A549 (cell line): Measurements from ENCODE around the gene CAPN7. TPM values are rescaled to one million over a fixed set of nuclear protein-coding genes. Genes with fewer than 3 reads are reported as not detected.

Source experiments
- ATAC-seq, 2 experiments: fragments of 200-7000 bp in 1 of 2; fragments of >200 bp in 1 of 2; cut with Nextera tagmentation in 1 of 2; cut with Tn5 transposase in 1 of 2; 3 replicates each; pipeline versions ENCODE4 v1.8.0 to v1.9.1; 2018 to 2020; ENCODE audit warnings: mild to moderate bottlenecking in 1 of 2, moderate library complexity in 1 of 2
- CTCF ChIA-PET: fragments of 300-600 bp; sonication (Branson Sonifier 250); formaldehyde crosslinking; extraction: SDS; loops from one replicate; lab custom pipeline; 2021; ENCODE audit warnings: antibody characterized with exemption, inconsistent platforms; lab: Yijun Ruan, JAX
- POLR2A ChIA-PET: fragments of 350-600 bp; formaldehyde crosslinking; extraction: SDS; loops from one replicate; lab custom pipeline; 2021; ENCODE audit warnings: antibody characterized with exemption, inconsistent platforms; lab: Yijun Ruan, JAX
- DNase-seq, 2 experiments: peaks; one replicate each; pipeline versions ENCODE4 v3.0.0 to v3.0.0-alpha.2; 2011 to 2016; ENCODE audit warnings: low read depth in 1 of 2, low spot score in 1 of 2
- FAIRE-seq: peaks from 2 replicates; lab custom pipeline; 2011; peaks lifted over from hg19 to GRCh38; lab: Jason Lieb, UNC
- H3K27ac ChIP-seq, 2 experiments: fragments of >200 bp; sonication (Bioruptor Twin); formaldehyde crosslinking; 3 replicates each; pipeline ENCODE4 v1.5.1; 2016 to 2017
- H3K4me1 ChIP-seq: fragments of >200 bp; sonication (Bioruptor Twin); formaldehyde crosslinking; 3 replicates; pipeline ENCODE4 v1.6.1; 2016
- H3K4me2 ChIP-seq: fragments of >200 bp; sonication (Bioruptor Twin); formaldehyde crosslinking; 3 replicates; pipeline ENCODE4 v1.6.1; 2016
- H3K4me3 ChIP-seq: fragments of >200 bp; sonication (Bioruptor Twin); formaldehyde crosslinking; 3 replicates; pipeline ENCODE4 v1.5.1; 2016
- H3K9me3 ChIP-seq: fragments of >200 bp; sonication (Bioruptor Twin); formaldehyde crosslinking; 3 replicates; pipeline ENCODE4 v1.6.1; 2016
- CEBPB ChIP-seq, 2 experiments: fragments of >200 bp in 1 of 2; sonication (Bioruptor Twin) in 1 of 2; formaldehyde crosslinking in 1 of 2; IDR thresholded peaks; 2 replicates each; pipeline ENCODE4 v1.6.1; 2012 to 2016
- CHD4 ChIP-seq: fragments of 200-600 bp; sonication (generic); IDR thresholded peaks from 2 replicates; pipeline ENCODE4 v1.6.1; 2016; ENCODE audit warnings: antibody characterized with exemption, mild to moderate bottlenecking, borderline replicate concordance
- EHF ChIP-seq: fragments of 250-450 bp; sonication (Bioruptor Pico); IDR thresholded peaks from 2 replicates; pipeline ENCODE4 v1.5.0; 2020; ENCODE audit warnings: mild to moderate bottlenecking
- EP300 ChIP-seq, 2 experiments: fragments of >200 bp; sonication (Bioruptor Twin); formaldehyde crosslinking; IDR thresholded peaks; 2 replicates in 1 of 2; 3 replicates in 1 of 2; pipeline ENCODE4 v1.6.1; 2016 to 2017
- ESRRA ChIP-seq: fragments of 150-350 bp; IDR thresholded peaks from 2 replicates; pipeline ENCODE4 v1.6.1; 2014; ENCODE audit warnings: mild to moderate bottlenecking, low read length, borderline replicate concordance
- FOSL2 ChIP-seq, 2 experiments: fragments of 450-650 bp in 1 of 2; fragments of >200 bp in 1 of 2; sonication (Bioruptor Twin) in 1 of 2; formaldehyde crosslinking; IDR thresholded peaks; 2 replicates each; pipeline versions ENCODE4 v1.5.0 to v1.6.1; 2016 to 2020; ENCODE audit warnings: mild to moderate bottlenecking in 1 of 2, moderate library complexity in 1 of 2
- GATA3 ChIP-seq: IDR thresholded peaks from 2 replicates; pipeline ENCODE4 v1.6.1; 2012; ENCODE audit warnings: borderline replicate concordance
- HDAC2 ChIP-seq: fragments of 200-600 bp; sonication (generic); IDR thresholded peaks from 2 replicates; pipeline ENCODE4 v1.6.1; 2016
- HOXA7 ChIP-seq: fragments of 250-450 bp; sonication (Bioruptor Pico); IDR thresholded peaks from 2 replicates; pipeline ENCODE4 v1.5.0; 2020; ENCODE audit warnings: mild to moderate bottlenecking, moderate library complexity
- HOXB13 ChIP-seq: fragments of 250-450 bp; sonication (Bioruptor Pico); IDR thresholded peaks from 2 replicates; pipeline ENCODE4 v1.5.0; 2020; ENCODE audit warnings: low read depth, mild to moderate bottlenecking, moderate library complexity
- HOXB5 ChIP-seq: fragments of 250-450 bp; sonication (Bioruptor Pico); IDR thresholded peaks from 2 replicates; pipeline ENCODE4 v1.5.0; 2020; ENCODE audit warnings: mild to moderate bottlenecking, moderate library complexity
- JUNB ChIP-seq: fragments of >200 bp; sonication (Bioruptor Twin); formaldehyde crosslinking; IDR thresholded peaks from 2 replicates; pipeline ENCODE4 v1.6.1; 2016
- KDM1A ChIP-seq: fragments of 200-600 bp; sonication (generic); IDR thresholded peaks from 2 replicates; pipeline ENCODE4 v1.6.1; 2016; ENCODE audit warnings: low read depth, mild to moderate bottlenecking
- MYC ChIP-seq: IDR thresholded peaks from 2 replicates; pipeline ENCODE4 v1.6.1; 2012; ENCODE audit warnings: mild to moderate bottlenecking, inconsistent platforms, low read length, improper control_type of control experiment, borderline replicate concordance
- NFE2L2 ChIP-seq: fragments of 150-350 bp; conservative IDR thresholded peaks from 2 replicates; pipeline ENCODE4 v1.6.1; 2014; ENCODE audit warnings: low read length
- NR3C1 ChIP-seq: fragments of >200 bp; sonication (Bioruptor Twin); formaldehyde crosslinking; IDR thresholded peaks from 3 replicates; pipeline ENCODE4 v1.6.1; 2017
- POLR2A ChIP-seq: IDR thresholded peaks from 2 replicates; pipeline ENCODE4 v1.6.1; 2012; ENCODE audit warnings: mild to moderate bottlenecking, low read length
- RCOR1 ChIP-seq: fragments of 150-350 bp; IDR thresholded peaks from 2 replicates; pipeline ENCODE4 v1.6.1; 2014; ENCODE audit warnings: antibody characterized with exemption, low read length, low read depth
- RFX5 ChIP-seq: fragments of 450-650 bp; IDR thresholded peaks from 2 replicates; pipeline ENCODE4 v1.7.1; 2014; ENCODE audit warnings: antibody characterized with exemption, mild to moderate bottlenecking, moderate library complexity
- RNF2 ChIP-seq: fragments of 200-600 bp; sonication (generic); IDR thresholded peaks from 2 replicates; pipeline ENCODE4 v1.6.1; 2016; ENCODE audit warnings: low read depth, mild to moderate bottlenecking, antibody characterized with exemption, moderate library complexity, borderline replicate concordance
- SMC3 ChIP-seq: fragments of >200 bp; sonication (Bioruptor Twin); formaldehyde crosslinking; IDR thresholded peaks from 3 replicates; pipeline ENCODE4 v1.6.1; 2018; ENCODE audit warnings: inconsistent platforms
- ZFP36 ChIP-seq: fragments of 450-650 bp; IDR thresholded peaks from 2 replicates; pipeline ENCODE4 v1.6.1; 2014; ENCODE audit warnings: borderline replicate concordance; ENCODE audit not compliant: partially characterized antibody
- ZNF302 ChIP-seq: fragments of 250-450 bp; sonication (Bioruptor Pico); IDR thresholded peaks from 2 replicates; pipeline ENCODE4 v1.9.0; 2021; ENCODE audit warnings: inconsistent platforms, mild to moderate bottlenecking, moderate library complexity
- WGBS: methylation state at CpG from one replicate; pipeline ENCODE4 v1.1.6; 2017; ENCODE audit errors: missing lambda C conversion rate; 5-methylcytosine and 5-hydroxymethylcytosine counted together
- polyA plus RNA-seq, 4 experiments: library from polyadenylated mRNA; depleted of rRNA in 3 of 4; stranded (reverse); fragments of >200 nt; fragmentation: RNase III in 1 of 4; extraction: RNeasy Plus Mini Kit Qiagen cat#74134 plus additional on column Dnase treatment in 1 of 4; gene quantifications; 2 replicates in 3 of 4; 3 replicates in 1 of 4; pipeline ENCODE4 v1.2.3, GENCODE V29; 2011 to 2017
- TF ChIP-seq, protein P1 (sequence below): fragments of 450-650 bp; IDR thresholded peaks from 2 replicates; pipeline ENCODE4 v1.6.1; 2014; ENCODE audit warnings: antibody characterized with exemption
- TF ChIP-seq, protein P2 (sequence below): IDR thresholded peaks from 2 replicates; pipeline ENCODE4 v1.6.1; 2012
- TF ChIP-seq, protein P3 (sequence below): fragments of >200 bp; sonication (Bioruptor Twin); formaldehyde crosslinking; IDR thresholded peaks from 3 replicates; pipeline ENCODE4 v1.5.1; 2016

Gene CAPN7
- polyA plus RNA-seq, 2 of the 4 experiments (the other 2 are of a cell fraction) = 19.9 to 36.8 TPM

DNA sequence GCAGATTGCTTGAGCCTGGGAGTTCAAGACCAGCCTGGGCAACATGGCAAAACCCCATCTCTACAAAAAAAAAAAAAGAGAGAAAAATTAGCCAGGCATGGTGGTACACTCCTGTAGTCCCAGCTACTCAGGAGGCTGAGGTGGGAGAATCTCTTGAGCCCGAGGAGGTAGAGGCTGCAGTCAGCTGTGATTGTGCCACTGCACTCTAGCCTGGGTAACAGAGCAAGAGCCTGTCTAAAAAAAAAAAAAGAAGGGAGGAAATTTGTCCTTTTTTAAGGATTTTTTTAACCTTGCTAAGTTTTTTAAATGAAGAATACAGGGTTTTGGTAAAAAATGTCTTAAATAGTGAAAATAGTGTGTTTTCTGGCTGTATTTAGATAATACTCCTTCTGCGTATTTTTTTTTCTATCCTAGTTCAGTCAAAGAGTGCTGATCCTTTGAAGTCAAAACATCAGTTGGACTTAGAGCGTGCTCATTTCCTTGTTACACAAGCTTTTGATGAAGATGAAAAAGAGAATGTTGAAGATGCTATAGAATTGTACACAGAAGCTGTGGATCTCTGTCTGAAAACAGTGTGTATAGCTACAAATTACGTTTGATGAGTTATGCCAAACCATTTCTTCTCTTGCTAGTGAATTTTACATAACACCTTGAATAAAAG is 11.1 kb downstream of the CAPN7 start:
- Histone ChIP-seq H3K4me2 (no peak overlapping the region), H3K4me3 (no peak overlapping the region), H3K4me1 (no peaks in the 10 kb centered on the region), H3K9me3 (no peaks in the 10 kb centered on the region), H3K27ac (no peak overlapping the region)
- no peak for FAIRE-seq
- no peak for ATAC-seq
- no peak for TF ChIP-seq JUNB
- no peak for TF ChIP-seq POLR2A
- no peak for TF ChIP-seq EHF (CRISPR knock-in tag)
- TF ChIP-seq GATA3 = no peak
- TF ChIP-seq ZNF302 = no peak
- DNase-seq = no peak
- POLR2A ChIA-PET = no interaction called here
- WGBS = 86% methylated on average over 4 of the region's 4 CpGs
- CTCF ChIA-PET = no interaction called here

DNA sequence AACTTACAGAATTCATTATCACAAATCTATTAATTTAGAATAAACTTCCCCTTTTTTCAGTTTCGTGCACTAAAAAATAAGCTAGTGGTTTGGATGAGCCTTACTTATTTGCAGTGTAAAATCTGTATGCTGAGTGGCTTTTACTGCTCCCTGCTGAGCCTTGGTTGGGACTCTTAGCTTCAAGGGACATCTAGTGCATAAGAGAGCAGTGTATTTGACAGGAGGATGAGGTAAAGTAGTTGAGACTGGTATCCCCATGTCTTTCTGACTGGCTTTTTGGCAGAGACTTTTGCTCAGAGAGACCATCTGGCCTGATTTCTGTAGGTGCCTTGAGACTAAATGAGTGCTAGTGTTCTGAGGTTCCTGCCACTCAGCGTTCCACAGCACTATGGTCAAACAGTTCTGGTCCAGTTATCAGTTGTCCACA is 11.8 kb downstream of the CAPN7 start:
- DNase-seq (no peak), ATAC-seq (no peak), FAIRE-seq (no peak)
- Histone ChIP-seq H3K4me3 (no peak overlapping the region), H3K4me1 (no peaks in the 10 kb centered on the region), H3K9me3 (no peaks in the 10 kb centered on the region), H3K27ac (no peak overlapping the region), H3K4me2 (no peak overlapping the region)
- TF ChIP-seq, protein P1, sequence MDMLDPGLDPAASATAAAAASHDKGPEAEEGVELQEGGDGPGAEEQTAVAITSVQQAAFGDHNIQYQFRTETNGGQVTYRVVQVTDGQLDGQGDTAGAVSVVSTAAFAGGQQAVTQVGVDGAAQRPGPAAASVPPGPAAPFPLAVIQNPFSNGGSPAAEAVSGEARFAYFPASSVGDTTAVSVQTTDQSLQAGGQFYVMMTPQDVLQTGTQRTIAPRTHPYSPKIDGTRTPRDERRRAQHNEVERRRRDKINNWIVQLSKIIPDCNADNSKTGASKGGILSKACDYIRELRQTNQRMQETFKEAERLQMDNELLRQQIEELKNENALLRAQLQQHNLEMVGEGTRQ = no peak
- ChIA-PET POLR2A (interaction anchor here (0.5 kb wide), 1 partner anchor 12 kb away, joined by 3 read pairs; no protein-coding TSS in a partner anchor), CTCF (no interaction called here)
- 97% methylated on average over 2 of the region's 2 CpGs for WGBS

- CTCF ChIA-PET = interaction anchor here (1.4 to 2.1 kb wide), 3 partner anchors 9 to 49 kb away, joined by 3 to 6 read pairs (median 3); no protein-coding TSS in a partner anchor
- H3K27ac ChIP-seq = no peak overlapping the region
Measured at GRCh38 chr3:15218689-15219088, 12.6 kb downstream of the CAPN7 start.

More at GRCh38 chr3:15218689-15219088, 12.6 kb downstream of the CAPN7 start:
- ATAC-seq (no peak), FAIRE-seq (no peak), DNase-seq (no peak)
- peaks cover 5% of the 10 kb centered on the region; the same call in 1 of the 3 replicates for H3K4me1 ChIP-seq
- TF ChIP-seq RNF2 (no peak), ZFP36 (no peak), RFX5 (no peak), ESRRA (no peak), CHD4 (no peak), CEBPB (IDR thresholded peaks at IDR 0.05) (no peak), NR3C1 (no peak), NFE2L2 (no peak), MYC (no peak), HDAC2 (no peak), EP300 (IDR thresholded peaks at IDR 0.05) (no peak), HOXB5 (CRISPR knock-in tag) (no peak), FOSL2 (IDR thresholded peaks at IDR 0.05) (no peak), FOSL2 (CRISPR knock-in tag; IDR thresholded peaks at IDR 0.05) (no peak), HOXA7 (no peak), RCOR1 (no peak), HOXB13 (CRISPR knock-in tag) (no peak), SMC3 (no peak), KDM1A (no peak)
- TF ChIP-seq, protein P2, sequence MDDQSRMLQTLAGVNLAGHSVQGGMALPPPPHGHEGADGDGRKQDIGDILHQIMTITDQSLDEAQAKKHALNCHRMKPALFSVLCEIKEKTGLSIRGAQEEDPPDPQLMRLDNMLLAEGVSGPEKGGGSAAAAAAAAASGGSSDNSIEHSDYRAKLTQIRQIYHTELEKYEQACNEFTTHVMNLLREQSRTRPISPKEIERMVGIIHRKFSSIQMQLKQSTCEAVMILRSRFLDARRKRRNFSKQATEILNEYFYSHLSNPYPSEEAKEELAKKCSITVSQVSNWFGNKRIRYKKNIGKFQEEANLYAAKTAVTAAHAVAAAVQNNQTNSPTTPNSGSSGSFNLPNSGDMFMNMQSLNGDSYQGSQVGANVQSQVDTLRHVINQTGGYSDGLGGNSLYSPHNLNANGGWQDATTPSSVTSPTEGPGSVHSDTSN = no peak
- TF ChIP-seq, protein P3, sequence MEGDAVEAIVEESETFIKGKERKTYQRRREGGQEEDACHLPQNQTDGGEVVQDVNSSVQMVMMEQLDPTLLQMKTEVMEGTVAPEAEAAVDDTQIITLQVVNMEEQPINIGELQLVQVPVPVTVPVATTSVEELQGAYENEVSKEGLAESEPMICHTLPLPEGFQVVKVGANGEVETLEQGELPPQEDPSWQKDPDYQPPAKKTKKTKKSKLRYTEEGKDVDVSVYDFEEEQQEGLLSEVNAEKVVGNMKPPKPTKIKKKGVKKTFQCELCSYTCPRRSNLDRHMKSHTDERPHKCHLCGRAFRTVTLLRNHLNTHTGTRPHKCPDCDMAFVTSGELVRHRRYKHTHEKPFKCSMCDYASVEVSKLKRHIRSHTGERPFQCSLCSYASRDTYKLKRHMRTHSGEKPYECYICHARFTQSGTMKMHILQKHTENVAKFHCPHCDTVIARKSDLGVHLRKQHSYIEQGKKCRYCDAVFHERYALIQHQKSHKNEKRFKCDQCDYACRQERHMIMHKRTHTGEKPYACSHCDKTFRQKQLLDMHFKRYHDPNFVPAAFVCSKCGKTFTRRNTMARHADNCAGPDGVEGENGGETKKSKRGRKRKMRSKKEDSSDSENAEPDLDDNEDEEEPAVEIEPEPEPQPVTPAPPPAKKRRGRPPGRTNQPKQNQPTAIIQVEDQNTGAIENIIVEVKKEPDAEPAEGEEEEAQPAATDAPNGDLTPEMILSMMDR = no peak
- no peaks in the 10 kb centered on the region for H3K9me3 ChIP-seq
- H3K4me2 ChIP-seq = no peak overlapping the region
- POLR2A ChIA-PET = interaction anchor here (1.1 kb wide), 1 partner anchor 13 kb away, joined by 3 read pairs; the partner anchor contains the start of gene CAPN7
- no peak overlapping the region for H3K4me3 ChIP-seq
